ENCODE results near the gene GAK. TPM values are rescaled to one million over a fixed set of nuclear protein-coding genes. Genes with fewer than 3 reads are reported as not detected.

The GAK gene
- total RNA-seq, 1 experiment from 2014 or later: 117 TPM

GRCh38 chr4:864456-865120 lies 67.5 kb downstream of the GAK start:
- Histone ChIP-seq H3K9ac (ENCODE audit: low read length) (no peak overlapping the region), H3K4me3 (ENCODE audit: low read length) (no peak overlapping the region), H3F3A (ENCODE audit: low read length, unreplicated experiment) (no peaks in the 10 kb centered on the region), H4K20me1 (ENCODE audit: low read length) (no peaks in the 10 kb centered on the region), H3K27ac (ENCODE audit: low read length) (no peak overlapping the region), H3K79me2 (ENCODE audit: low read length) (no peaks in the 10 kb centered on the region), H3K27me3 (ENCODE audit: low read length) (no peaks in the 10 kb centered on the region), H3K36me3 (ENCODE audit: low read depth, low read length) (no peaks in the 10 kb centered on the region), H2AFZ (ENCODE audit: low read length) (no peak overlapping the region), H3K9me2 (replicated peaks; ENCODE audit: low read length) (no peaks in the 10 kb centered on the region), H3K4me2 (ENCODE audit: low read length) (no peak overlapping the region), H3K9me3 (ENCODE audit: low read length) (no peaks in the 10 kb centered on the region), H3K4me1 (ENCODE audit: insufficient read depth, low read length) (no peaks in the 10 kb centered on the region)
- ATAC-seq: no peak
- CTCF ChIA-PET: no interaction called here
- intact Hi-C loops (cut with micrococcal nuclease): no loop called here
- DNase-seq: no peak
- TF ChIP-seq CTCF (conservative IDR thresholded peaks at IDR 0.05; ENCODE audit: low read depth, low read length): no peak
- no peak for TF ChIP-seq EZH2 (IDR thresholded peaks at IDR 0.05; ENCODE audit: low read length, unreplicated experiment)
- no peak for TF ChIP-seq EZH2phosphoT487 (IDR thresholded peaks at IDR 0.05; ENCODE audit: borderline replicate concordance, low read length)
- no TSS peak for BruUV-seq (replicated peaks)
- POLR2A ChIA-PET (ENCODE audit: unreplicated experiment): no interaction called here

- CTCF ChIA-PET: no interaction called here
- no TSS peak for BruUV-seq (replicated peaks)
Observed at GRCh38 chr4:860561-860960, 71.6 kb downstream of the GAK start.

More at GRCh38 chr4:860561-860960, 71.6 kb downstream of the GAK start:
- no peaks in the 10 kb centered on the region for H3K36me3 ChIP-seq (ENCODE audit: low read depth, low read length)
- no peak overlapping the region for H2AFZ ChIP-seq (ENCODE audit: low read length)
- no peaks in the 10 kb centered on the region for H3K9me3 ChIP-seq (ENCODE audit: low read length)
- no peak overlapping the region for H3K27ac ChIP-seq (ENCODE audit: low read length)
- no peak overlapping the region for H3K4me3 ChIP-seq (ENCODE audit: low read length)
- no peaks in the 10 kb centered on the region for H3K9me2 ChIP-seq (replicated peaks; ENCODE audit: low read length)
- intact Hi-C loops (cut with micrococcal nuclease): no loop called here
- H3K27me3 ChIP-seq (ENCODE audit: low read length): no peaks in the 10 kb centered on the region
- no peak for TF ChIP-seq CTCF (conservative IDR thresholded peaks at IDR 0.05; ENCODE audit: low read depth, low read length)
- TF ChIP-seq EZH2 (IDR thresholded peaks at IDR 0.05; ENCODE audit: low read length, unreplicated experiment): no peak
- no peak for TF ChIP-seq EZH2phosphoT487 (IDR thresholded peaks at IDR 0.05; ENCODE audit: borderline replicate concordance, low read length)
- no peaks in the 10 kb centered on the region for H4K20me1 ChIP-seq (ENCODE audit: low read length)
- POLR2A ChIA-PET (ENCODE audit: unreplicated experiment): no interaction called here
- no peaks in the 10 kb centered on the region for H3K79me2 ChIP-seq (ENCODE audit: low read length)
- H3K9ac ChIP-seq (ENCODE audit: low read length): no peak overlapping the region
- DNase-seq: no peak
- no peak for ATAC-seq
- H3K4me1 ChIP-seq (ENCODE audit: insufficient read depth, low read length): no peaks in the 10 kb centered on the region
- no peaks in the 10 kb centered on the region for H3F3A ChIP-seq (ENCODE audit: low read length, unreplicated experiment)
- no peak overlapping the region for H3K4me2 ChIP-seq (ENCODE audit: low read length)
